SJCRH30 (cell line): Measurements from ENCODE around the gene GABBR2. TPM values are rescaled to one million over a fixed set of nuclear protein-coding genes. Genes with fewer than 3 reads are reported as not detected.

ENCODE experiments used
- DNase-seq, 2 experiments: peaks; one replicate each; pipeline ENCODE4 v3.0.0-alpha.2; 2015 to 2020
- H3K27ac ChIP-seq: fragments of 250-450 bp; sonication (Bioruptor Pico); 2 replicates; pipeline ENCODE4 v1.5.1; 2020; ENCODE audit warnings: mild to moderate bottlenecking, moderate library complexity
- H3K27me3 ChIP-seq: fragments of 250-450 bp; sonication (Bioruptor Pico); 2 replicates; pipeline ENCODE4 v1.5.1; 2020; ENCODE audit warnings: mild to moderate bottlenecking, moderate library complexity
- H3K36me3 ChIP-seq: fragments of 250-450 bp; sonication (Bioruptor Pico); 2 replicates; pipeline ENCODE4 v1.5.1; 2020; ENCODE audit warnings: mild to moderate bottlenecking, moderate library complexity
- H3K4me1 ChIP-seq: fragments of 250-450 bp; sonication (Bioruptor Pico); 2 replicates; pipeline ENCODE4 v1.5.1; 2020; ENCODE audit warnings: mild to moderate bottlenecking, moderate library complexity
- H3K4me3 ChIP-seq: fragments of 250-450 bp; sonication (Bioruptor Pico); 2 replicates; pipeline ENCODE4 v1.5.1; 2020; ENCODE audit warnings: mild to moderate bottlenecking, moderate library complexity
- H3K9me3 ChIP-seq: fragments of 250-450 bp; sonication (Bioruptor Pico); replicated peaks from 2 replicates; pipeline ENCODE4 v1.5.1; 2020; ENCODE audit warnings: mild to moderate bottlenecking, moderate library complexity
- total RNA-seq: library from RNA; depleted of rRNA; stranded (reverse); fragments of >200 nt; shearing (Covaris generic); gene quantifications from 2 replicates; pipeline ENCODE4 v1.2.3, GENCODE V29; 2014

Gene GABBR2
- total RNA-seq, 1 experiment from 2014 or later = not detected

DNA sequence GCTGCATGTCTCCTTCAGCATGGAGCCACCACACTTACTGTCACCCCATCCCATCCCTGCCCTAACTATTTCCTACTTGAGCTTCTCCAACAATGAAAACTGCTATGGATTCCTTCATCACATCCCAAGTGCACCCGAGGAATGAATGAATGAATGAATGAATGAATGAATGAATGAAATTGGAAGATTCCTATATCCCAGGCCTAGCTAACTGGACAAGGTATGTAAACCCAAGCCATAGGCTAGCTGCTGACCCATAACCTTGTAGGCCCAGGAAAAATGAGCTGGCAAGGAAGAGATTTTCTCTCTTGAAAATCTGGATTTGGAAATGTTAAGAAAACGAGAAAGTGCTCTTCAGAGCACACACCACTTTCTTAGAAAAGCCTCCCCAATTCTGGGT lies 97.4 kb downstream of the GABBR2 start:
- Histone ChIP-seq H3K27me3 (peaks cover 22% of the 10 kb centered on the region; the same call in 1 of the 2 replicates), H3K27ac (no peak overlapping the region)
- no peak for DNase-seq

DNA sequence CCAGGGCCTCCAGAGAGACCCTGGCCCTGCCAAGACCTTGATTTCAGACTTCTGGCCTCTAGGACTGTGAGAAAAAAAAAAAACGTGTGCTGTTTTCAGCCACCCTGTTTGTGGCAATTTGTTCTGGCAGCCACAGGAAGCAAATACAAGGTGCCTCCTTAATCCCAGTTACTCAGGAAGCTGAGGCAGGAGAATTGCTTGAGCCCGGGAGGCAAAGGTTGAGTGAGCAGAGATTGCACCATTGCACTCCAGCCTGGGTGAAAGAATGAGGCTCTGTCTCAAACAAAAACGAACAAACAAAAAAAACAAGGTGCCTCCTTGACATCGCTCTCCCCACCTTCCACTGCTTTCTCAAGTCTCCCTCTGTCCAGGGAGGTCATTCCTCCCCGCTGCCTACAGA lies 98.0 kb downstream of the GABBR2 start:
- Histone ChIP-seq H3K4me1 (no peaks in the 10 kb centered on the region), H3K27ac (no peak overlapping the region), H3K27me3 (peaks cover 16% of the 10 kb centered on the region; the same call in 1 of the 2 replicates), H3K9me3 (no peaks in the 10 kb centered on the region), H3K4me3 (no peak overlapping the region), H3K36me3 (no peaks in the 10 kb centered on the region)
- DNase-seq = no peak

More for the DNA sequence above, 97.4 kb downstream of the GABBR2 start:
- no peaks in the 10 kb centered on the region for H3K9me3 ChIP-seq
- H3K4me3 ChIP-seq = no peak overlapping the region
- no peaks in the 10 kb centered on the region for H3K36me3 ChIP-seq
- no peaks in the 10 kb centered on the region for H3K4me1 ChIP-seq

DNA sequence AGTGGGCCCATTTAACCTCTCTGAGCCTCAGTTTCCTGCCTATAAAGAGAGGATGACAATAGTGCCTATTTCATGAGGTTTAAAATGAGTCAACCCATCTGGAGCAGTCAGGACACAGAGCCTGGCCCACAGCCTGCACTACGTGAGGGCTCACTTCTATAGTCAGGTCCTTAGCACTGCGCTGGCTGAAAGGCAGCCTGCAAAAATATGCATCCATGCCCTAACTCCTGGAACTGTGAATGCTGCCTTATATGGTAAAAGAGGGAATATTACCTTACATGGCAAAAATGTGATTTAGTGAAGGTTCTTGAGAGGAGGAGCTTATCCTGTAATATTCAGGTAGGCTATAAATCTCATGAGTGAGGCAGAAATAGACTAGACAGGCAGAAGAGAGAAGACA lies 98.5 kb downstream of the GABBR2 start:
- no peak for DNase-seq
- Histone ChIP-seq H3K27ac (no peak overlapping the region), H3K4me3 (no peak overlapping the region), H3K9me3 (no peaks in the 10 kb centered on the region), H3K36me3 (no peaks in the 10 kb centered on the region), H3K27me3 (peaks cover 13% of the 10 kb centered on the region), H3K4me1 (no peaks in the 10 kb centered on the region)

DNA sequence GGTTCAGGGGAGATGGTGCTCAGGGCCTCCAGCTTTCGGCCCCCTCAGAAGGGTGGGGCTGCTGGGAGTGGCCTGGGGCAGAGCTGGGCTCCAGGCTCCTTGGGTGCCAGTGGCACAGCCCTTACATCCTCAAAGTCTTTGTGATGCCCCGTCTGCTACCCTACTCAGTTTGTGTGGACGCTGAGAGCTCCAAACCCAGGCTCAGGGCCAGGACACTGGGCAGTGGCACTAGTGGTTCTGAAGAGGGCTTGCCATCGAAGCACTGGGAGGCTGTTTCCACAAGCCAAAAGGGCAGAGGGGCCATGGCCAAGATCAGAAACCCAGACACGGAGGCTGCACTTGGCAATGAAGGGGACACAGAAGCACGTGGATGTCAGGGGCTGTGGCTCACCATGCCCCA lies 99.1 kb downstream of the GABBR2 start:
- Histone ChIP-seq H3K27ac (no peak overlapping the region), H3K36me3 (no peaks in the 10 kb centered on the region)

DNA sequence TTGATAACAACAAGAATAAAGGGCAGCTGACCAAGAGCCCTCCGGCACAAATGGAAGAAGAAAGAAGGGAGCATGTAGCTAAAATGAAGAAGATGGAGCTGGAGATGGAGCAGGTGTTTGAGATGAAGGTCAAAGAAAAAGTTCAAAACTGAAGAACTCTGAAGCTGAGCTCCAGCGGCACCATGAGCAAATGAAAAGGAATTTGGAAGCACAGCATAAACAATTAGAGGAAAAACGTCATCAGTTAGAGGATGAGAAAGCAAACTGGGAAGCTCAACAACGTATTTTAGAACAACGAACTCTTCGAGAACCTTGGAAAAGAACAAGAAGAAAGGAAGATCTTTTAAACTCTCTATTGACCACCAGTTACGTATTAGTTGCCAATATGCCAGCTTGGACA lies 100.9 kb downstream of the GABBR2 start:
- no peaks in the 10 kb centered on the region for H3K4me1 ChIP-seq
- H3K36me3 ChIP-seq = no peaks in the 10 kb centered on the region
- no peak overlapping the region for H3K4me3 ChIP-seq
- H3K9me3 ChIP-seq = no peaks in the 10 kb centered on the region
- no peak overlapping the region for H3K27ac ChIP-seq
- DNase-seq = no peak
- H3K27me3 ChIP-seq = peaks cover 30% of the 10 kb centered on the region

More for the DNA sequence above, 99.1 kb downstream of the GABBR2 start:
- Histone ChIP-seq H3K27me3 (peaks cover 16% of the 10 kb centered on the region), H3K4me1 (no peaks in the 10 kb centered on the region), H3K9me3 (no peaks in the 10 kb centered on the region), H3K4me3 (no peak overlapping the region)
- DNase-seq = no peak

DNA sequence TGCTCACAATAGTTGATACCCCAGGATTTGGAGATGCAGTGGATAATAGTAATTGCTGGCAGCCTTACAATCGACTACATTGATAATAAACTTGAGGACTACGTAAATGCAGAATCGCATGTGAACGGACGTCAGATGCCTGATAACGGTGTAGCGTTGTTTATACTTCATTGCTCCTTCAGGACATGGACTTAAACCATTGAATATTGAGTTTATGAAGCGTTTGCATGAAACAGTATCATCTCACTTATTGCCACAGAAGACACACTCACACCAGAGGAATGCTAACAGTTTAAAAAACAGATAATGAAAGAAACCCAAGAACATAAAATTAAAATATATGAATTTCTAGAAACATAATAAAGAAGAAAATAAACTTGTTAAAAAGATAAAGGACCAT lies 101.6 kb downstream of the GABBR2 start:
- Histone ChIP-seq H3K36me3 (no peaks in the 10 kb centered on the region), H3K27me3 (peaks cover 30% of the 10 kb centered on the region), H3K27ac (no peak overlapping the region), H3K9me3 (no peaks in the 10 kb centered on the region), H3K4me1 (no peaks in the 10 kb centered on the region), H3K4me3 (no peak overlapping the region)
- no peak for DNase-seq

DNA sequence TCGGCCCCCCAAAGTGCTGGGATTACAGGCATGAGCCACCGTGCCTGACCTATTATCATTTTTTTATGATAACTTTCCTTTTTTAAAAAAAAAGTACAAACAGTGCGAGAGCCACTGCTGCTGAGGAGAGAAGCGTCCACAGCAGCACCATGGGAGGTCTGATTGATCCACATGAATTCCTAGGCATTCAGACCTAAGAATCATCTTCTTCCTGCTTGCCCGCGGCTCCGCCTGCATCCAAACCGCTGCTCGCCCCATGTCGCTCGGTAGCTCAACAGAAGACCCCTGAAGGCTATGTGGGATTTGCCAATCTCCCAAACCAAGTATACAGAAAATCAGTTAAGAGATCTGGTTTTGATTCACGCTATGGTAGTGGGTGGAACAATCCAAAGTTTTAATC lies 102.0 kb downstream of the GABBR2 start:
- Histone ChIP-seq H3K27me3 (peaks cover 30% of the 10 kb centered on the region), H3K36me3 (no peaks in the 10 kb centered on the region), H3K9me3 (no peaks in the 10 kb centered on the region), H3K27ac (no peak overlapping the region), H3K4me1 (no peaks in the 10 kb centered on the region), H3K4me3 (no peak overlapping the region)
- no peak for DNase-seq

DNA sequence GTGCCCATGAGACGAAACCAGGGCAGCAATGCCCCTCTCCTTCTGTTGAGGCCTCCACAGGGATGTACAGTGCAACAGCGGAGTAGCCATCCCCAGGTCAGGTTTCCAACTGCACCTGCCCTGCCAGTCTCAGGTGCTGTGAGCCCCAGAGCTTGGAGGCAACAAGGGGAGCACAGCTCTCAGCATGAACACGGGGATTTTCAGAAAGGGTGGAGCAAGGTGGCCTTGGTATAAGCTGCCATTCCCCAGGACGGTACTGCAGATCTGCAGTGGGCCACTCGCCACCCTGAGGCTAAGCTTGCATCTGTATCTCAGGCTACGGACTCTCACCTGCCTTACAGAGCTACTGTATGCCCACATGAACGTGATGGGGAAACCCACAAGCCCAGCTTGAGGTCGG lies 103.6 kb downstream of the GABBR2 start:
- H3K9me3 ChIP-seq = no peaks in the 10 kb centered on the region
- no peaks in the 10 kb centered on the region for H3K4me1 ChIP-seq
- H3K36me3 ChIP-seq = no peaks in the 10 kb centered on the region
- H3K27me3 ChIP-seq = peaks cover 34% of the 10 kb centered on the region
- H3K27ac ChIP-seq = no peak overlapping the region
- H3K4me3 ChIP-seq = no peak overlapping the region
- no peak for DNase-seq

DNA sequence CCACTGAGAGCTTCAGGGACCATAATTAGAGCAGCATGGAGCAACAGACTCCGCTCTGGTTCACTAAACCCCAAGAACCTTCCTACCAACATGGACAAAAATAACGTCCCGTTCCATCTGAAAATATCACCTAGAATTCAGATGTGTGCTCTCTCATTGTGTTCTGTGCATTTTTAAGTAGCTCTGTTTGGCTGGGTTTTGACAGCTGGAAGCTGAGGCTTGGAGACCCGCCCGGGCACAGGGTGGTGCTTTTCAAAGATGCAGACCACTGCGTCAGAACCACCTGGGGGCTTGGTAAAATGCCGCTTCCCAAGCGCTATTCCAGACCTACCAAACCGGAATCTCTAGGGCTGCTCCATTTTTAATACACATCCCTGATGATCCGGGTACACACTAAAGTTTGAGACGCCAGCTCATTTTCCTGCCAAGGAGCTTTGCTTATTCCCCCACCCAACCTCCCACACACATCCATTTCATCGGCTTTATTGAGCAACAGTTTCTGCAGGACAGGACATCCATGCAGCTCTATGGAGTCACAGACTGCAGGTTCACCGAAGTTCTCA lies 104.8 kb downstream of the GABBR2 start:
- Histone ChIP-seq H3K36me3 (no peaks in the 10 kb centered on the region), H3K27me3 (peaks cover 32% of the 10 kb centered on the region), H3K27ac (no peak overlapping the region), H3K4me1 (no peaks in the 10 kb centered on the region), H3K4me3 (no peak overlapping the region), H3K9me3 (no peaks in the 10 kb centered on the region)
- DNase-seq = no peak

DNA sequence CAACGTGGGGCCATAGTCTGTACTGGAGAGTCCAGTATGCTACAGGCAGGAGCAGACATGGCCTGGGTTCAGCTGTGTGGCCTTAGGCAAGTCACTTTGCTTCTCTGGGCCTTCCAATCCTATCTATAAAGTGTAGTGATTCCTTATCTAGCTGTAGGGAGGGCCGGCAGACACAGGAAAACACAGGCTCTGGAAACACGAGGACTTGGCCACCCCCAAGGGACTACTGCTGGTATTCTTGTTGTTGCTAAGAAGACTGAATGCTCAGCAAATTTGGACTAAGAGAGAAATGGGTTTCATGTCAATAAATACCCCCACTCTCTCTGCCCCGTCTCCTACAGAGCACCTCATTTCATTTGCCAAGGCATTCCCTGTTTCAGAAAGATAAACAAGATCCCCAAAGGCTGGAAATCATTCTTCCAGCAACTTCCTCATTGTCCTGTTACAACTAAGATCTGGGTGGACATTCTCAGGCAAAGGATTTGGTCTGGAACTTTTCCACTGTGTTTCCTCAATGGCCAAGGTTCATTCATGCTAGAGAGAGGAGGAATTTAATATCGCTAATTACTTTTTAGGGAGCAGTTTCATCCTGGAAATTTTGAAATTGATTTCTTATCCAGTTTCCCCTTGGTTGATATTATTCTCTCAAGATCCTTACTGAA lies 105.8 kb downstream of the GABBR2 start:
- Histone ChIP-seq H3K4me3 (no peak overlapping the region), H3K27ac (no peak overlapping the region), H3K27me3 (peaks cover 30% of the 10 kb centered on the region), H3K9me3 (no peaks in the 10 kb centered on the region), H3K4me1 (no peaks in the 10 kb centered on the region), H3K36me3 (no peaks in the 10 kb centered on the region)
- DNase-seq = no peak

DNA sequence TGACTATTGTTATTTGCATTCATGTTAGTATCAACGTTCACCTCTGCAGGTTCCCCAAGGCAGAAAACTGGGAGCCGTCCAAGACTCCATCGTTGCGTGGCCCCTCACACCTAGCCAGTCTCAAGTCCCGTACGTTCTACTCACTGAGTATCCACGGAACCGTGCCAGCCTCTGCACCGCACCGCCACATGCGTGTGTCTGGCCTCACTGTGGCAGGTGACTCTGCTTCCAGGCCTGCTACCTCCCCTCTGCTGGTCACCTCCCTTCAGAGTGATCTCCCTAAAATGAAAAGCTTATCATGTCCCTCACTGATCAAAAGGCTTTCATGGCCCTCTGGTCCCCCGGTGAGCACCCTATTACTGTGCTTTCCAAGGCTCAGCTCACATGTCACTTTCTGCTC lies 108.1 kb downstream of the GABBR2 start:
- no peak overlapping the region for H3K4me3 ChIP-seq
- H3K4me1 ChIP-seq = no peaks in the 10 kb centered on the region
- H3K36me3 ChIP-seq = no peaks in the 10 kb centered on the region
- no peak for DNase-seq
- no peak overlapping the region for H3K27ac ChIP-seq
- H3K9me3 ChIP-seq = no peaks in the 10 kb centered on the region
- peaks cover 33% of the 10 kb centered on the region; the same call in 1 of the 2 replicates for H3K27me3 ChIP-seq

DNA sequence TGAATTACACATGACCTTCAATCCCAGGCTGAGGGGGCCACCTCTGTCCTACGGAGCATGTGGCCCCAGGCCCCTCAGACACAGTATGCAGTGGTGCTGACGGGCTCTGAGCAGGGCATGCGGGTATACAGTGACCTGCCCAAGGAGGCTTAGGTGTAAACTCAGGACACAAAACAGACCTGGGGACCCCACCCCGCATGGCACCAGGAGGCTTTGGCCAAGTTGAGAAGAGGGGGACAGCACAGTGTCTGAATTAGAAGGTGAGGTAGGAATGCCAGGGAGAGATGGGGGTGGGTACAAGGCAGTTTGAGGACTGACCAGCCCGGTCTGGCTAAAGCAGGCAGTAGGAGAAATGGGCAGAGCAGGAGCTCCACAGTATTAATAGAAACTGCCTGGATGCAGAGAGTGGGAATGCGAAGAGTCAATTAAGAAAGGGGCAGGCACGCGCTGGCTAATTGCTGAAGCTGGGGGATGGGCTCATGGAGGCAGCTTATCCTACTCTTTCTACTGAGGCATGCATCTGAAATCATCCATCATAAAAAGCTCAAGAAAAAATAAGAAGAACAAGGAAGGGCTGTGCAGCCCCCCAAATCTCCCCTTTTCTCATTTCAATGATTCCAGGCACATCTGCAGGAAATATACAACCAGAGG lies 109.0 kb downstream of the GABBR2 start:
- Histone ChIP-seq H3K9me3 (no peaks in the 10 kb centered on the region), H3K27ac (no peak overlapping the region), H3K4me1 (no peaks in the 10 kb centered on the region), H3K27me3 (peaks cover 31% of the 10 kb centered on the region; the same call in 1 of the 2 replicates), H3K4me3 (no peak overlapping the region), H3K36me3 (no peaks in the 10 kb centered on the region)
- no peak for DNase-seq

DNA sequence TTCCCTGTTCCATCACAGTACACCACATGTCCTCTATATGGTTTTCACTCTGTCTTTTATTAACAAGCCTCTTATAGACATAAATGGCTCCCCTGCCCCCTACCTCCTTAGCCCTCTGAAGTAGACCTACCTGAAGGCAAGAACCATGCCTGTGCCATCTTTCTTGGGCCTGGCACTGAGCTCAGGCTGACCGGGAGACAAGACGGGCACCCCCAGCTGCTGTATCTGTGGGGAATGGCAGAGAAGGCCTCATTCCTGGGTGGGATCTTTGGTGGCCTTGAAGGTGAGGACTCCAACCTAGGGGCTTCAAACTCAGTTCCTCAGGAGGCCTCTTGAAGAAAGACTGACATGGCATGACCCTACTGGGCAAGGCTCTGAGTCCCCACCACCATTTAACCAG lies 109.9 kb downstream of the GABBR2 start:
- Histone ChIP-seq H3K27me3 (peaks cover 25% of the 10 kb centered on the region; the same call in 1 of the 2 replicates), H3K27ac (no peak overlapping the region), H3K4me3 (no peak overlapping the region), H3K9me3 (no peaks in the 10 kb centered on the region), H3K4me1 (no peaks in the 10 kb centered on the region), H3K36me3 (no peaks in the 10 kb centered on the region)
- DNase-seq = no peak

DNA sequence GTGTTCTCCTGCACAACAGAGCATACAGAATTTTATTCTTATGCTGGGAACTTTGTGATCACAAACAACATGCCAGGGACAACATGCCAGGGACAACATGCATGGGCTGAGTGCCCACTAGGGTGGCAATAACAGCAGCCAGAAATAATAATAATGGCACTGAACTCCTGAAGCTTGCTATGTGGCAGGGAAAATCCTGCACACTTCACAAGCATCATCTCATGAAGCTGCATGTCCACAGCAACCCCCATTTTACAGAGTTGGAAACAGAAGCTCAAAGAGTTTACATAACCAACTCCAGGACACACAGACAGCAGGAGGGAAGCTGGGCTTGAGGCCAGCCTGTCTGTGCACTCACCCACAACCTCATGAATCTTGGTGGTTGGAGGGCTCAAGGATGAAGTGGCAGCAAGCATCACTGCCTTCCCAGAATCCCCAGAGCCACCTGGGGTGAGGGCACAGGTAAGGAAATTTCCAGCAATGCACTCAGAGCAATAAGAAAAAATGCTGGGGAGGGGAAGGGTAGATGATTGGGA lies 111.4 kb downstream of the GABBR2 start:
- no peak overlapping the region for H3K27ac ChIP-seq
- H3K4me3 ChIP-seq = no peak overlapping the region
- H3K27me3 ChIP-seq = peaks cover 16% of the 10 kb centered on the region; the same call in 1 of the 2 replicates
- no peaks in the 10 kb centered on the region for H3K9me3 ChIP-seq
- no peak for DNase-seq
- no peaks in the 10 kb centered on the region for H3K36me3 ChIP-seq
- no peaks in the 10 kb centered on the region for H3K4me1 ChIP-seq

DNA sequence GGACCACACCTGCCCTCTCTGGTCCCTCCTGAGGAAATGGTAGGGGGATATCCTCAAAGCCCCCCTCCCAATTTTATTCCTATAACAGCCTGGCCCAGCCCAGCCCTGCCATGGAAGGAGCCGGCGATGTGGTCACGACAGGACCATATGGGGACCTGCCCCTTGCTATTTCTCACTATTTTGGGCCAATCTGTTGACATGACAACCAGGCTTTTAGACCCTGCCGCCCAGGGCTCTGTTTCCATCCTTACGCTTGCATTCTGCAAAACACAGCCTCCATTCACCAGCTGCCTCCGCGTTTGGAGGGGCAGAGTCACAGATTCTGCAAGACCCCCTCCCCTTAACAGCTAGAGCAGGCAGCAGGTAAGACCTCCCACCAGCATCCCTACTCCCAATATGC lies 112.2 kb downstream of the GABBR2 start:
- Histone ChIP-seq H3K4me1 (no peaks in the 10 kb centered on the region), H3K27ac (no peak overlapping the region), H3K9me3 (no peaks in the 10 kb centered on the region), H3K4me3 (no peak overlapping the region), H3K27me3 (peaks cover 16% of the 10 kb centered on the region; the same call in 1 of the 2 replicates), H3K36me3 (no peaks in the 10 kb centered on the region)
- no peak for DNase-seq
